Eye (tissue), 1 donor: ENCODE measurements around the gene ZNF362.
"Not testable (repeated sequence)": the region's sequence is repeated elsewhere in the genome, so short reads cannot be mapped to it uniquely, and the experiment has no call there.

Source experiments
- DNase-seq: peaks from one replicate; pipeline ENCODE4 v3.0.0-alpha.2; 2015

Gene ZNF362, protein sequence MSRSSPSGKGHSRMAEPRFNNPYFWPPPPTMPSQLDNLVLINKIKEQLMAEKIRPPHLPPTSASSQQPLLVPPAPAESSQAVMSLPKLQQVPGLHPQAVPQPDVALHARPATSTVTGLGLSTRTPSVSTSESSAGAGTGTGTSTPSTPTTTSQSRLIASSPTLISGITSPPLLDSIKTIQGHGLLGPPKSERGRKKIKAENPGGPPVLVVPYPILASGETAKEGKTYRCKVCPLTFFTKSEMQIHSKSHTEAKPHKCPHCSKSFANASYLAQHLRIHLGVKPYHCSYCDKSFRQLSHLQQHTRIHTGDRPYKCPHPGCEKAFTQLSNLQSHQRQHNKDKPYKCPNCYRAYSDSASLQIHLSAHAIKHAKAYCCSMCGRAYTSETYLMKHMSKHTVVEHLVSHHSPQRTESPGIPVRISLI

GRCh38 chr1:33256471-33257206 is at the start of gene ZNF362:
TSS of gene ZNF362 (plus strand) at chr1:33256492. CDS start at chr1:33270575, 14,083 bp downstream.
- peak; percentile 83 for DNase-seq

- DNase-seq = no peak
Measured at GRCh38 chr1:33211972-33212371, 44.3 kb upstream of the ZNF362 start.

GRCh38 chr1:33219886-33220661 is 36.2 kb upstream of the ZNF362 start:
- no peak for DNase-seq

DNA sequence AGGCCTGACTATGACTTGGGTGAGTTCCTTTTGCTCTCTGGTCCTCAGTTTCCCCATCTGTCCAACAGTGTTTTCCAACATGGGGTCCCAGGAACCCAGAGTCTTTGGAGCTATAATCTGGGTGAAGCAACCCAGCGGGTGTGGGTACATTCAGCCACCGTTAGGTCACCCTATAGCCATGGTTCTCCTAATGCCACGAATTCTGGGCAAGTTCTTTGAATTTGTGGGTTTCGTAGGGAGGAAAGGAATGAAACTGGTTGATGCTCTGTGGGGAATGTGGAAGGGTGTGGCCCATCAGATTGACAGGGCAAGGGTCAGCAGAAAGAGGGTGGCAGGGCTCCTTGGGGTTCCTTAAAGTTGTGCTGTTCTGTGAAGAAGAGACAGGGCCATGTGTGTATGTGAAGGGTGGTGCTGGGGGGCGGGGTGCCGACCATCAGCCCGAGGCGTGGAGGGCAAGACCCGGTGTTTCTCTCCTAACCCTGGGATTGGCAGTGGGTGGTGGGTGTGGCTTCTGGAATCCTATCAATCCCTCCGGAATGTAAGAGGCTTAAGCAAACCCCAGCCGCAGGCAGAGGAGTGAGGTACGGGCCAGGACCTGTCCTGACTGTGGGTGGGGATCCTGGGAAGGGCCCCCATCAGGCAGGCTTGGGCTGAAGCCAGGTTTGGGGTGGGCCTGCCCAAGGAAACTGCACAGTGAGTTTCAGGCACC is 35.5 kb upstream of the ZNF362 start:
- peak; percentile 38 for DNase-seq

DNA sequence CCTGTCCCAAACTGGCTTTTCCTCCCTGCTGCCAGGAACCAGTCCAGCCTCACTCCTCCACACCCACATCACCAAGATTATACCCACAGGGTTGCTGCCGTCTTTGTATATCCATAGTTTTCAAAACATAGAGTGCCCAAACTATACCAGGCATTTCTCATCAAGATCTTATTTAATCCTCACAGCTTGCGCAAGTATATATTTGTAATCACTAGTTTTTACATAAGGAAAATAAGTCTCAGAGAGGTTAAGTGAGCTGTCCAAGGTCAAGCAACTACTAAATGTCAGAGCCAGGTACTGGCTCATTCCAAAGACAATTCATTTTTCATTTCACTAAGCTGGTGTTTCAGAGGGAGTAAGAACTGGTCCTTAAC is 34.9 kb upstream of the ZNF362 start:
- no peak for DNase-seq

- no peak for DNase-seq
Measured at GRCh38 chr1:33222381-33222780, 33.9 kb upstream of the ZNF362 start.

DNA sequence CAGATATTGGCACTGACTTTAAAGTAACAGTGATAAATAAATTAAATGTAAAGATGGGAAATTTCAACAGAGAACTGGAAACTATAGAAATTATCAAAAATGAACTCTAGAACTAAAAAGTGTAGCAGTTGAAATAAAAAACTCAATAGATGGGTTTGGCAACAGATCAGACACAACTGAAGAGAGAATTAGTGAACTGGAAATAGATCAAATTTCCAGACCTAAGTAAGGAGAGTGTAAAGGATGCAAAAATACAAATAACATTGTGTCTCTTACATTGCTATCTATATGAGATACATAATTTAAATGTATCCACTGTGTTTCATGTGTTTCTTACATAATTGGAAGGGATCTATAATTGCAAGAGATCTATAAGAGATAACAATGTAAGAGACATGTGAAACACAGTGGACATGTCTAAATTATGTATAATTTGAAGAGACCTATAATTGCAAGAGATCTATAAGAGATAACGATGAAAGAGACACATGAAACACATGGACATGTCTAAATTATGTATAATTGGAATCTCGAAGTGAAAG is 32.1 kb upstream of the ZNF362 start:
- no peak for DNase-seq

DNA sequence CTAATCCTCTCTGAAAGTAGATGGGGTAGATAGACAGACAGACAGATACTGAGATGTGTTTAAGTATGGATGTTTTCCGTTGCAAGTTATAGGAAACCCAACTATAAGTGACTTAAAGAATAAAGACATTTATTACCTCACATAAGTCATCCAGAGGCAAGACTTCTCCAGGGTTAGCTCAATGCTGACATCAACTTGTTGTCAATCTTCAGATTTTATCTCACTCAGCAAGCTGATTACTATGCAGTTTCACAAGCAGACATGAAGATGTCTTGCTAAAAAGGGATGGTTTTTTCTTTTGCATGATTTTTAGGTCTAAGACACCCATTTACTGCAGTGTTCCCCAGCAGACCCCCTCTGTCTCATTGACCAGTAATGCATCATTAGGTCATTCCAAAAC is 30.7 kb upstream of the ZNF362 start:
- DNase-seq = no peak

GRCh38 chr1:33228935-33229487 is 27.3 kb upstream of the ZNF362 start:
- DNase-seq = peak; percentile 50

DNA sequence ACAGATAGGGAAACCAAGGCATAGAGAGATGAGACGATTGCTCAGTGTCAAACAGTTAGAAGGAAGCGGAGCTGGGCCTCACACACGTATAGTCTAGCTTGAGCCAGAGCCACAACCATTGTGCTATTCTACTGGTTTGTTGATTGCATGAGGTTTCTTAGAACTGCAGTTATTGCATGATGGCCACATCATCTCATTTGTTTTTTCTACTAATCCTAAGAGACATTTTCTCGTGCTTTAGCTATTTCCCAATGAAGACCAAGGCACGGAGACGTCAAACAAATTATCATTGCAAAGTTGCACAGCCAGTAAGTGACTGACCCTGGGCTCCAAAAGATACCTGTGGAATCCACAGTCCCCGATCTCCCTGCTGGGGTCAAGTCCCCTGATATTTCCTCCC is 25.1 kb upstream of the ZNF362 start:
- no peak for DNase-seq

DNA sequence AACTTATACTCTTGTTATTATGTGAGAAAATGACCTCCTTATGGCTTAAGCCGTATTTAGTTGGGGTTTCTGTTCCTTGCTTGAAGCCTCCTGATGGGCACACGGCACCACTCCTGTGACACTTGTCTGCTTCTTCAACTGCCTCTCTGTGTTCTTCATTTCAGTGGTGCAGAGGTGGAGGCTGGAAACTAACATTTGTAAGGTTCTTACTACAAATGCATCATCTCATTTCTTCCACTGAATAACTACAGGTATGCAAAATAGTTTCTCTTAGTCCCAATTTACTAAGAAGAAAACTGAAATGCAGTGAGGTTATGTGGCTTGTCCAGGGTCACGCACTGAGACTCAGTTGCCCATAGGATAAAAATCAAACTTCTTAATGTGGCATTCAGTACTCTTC is 23.6 kb upstream of the ZNF362 start:
- no peak for DNase-seq

DNA sequence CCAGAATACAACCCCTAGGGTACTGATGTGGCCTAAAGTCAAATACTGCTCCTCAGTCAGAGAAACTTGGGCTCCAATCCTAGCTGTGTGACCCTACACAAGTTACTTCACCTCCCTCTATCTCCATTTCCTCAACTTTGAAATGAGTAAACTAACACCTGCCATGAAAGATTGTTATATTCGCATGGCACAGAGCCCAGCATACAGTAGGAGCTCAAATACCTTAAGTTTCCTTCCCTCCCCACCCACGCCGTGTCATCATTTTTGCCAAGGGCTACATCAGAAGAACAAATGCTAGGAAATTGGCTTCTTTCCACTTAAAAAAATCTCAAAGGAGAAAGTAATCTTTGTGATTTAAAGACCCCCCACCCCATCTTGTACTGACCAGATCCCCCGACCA is 22.2 kb upstream of the ZNF362 start:
- no peak for DNase-seq

GRCh38 chr1:33234588-33234990 is 21.7 kb upstream of the ZNF362 start:
- DNase-seq = peak; percentile 47

- no peak for DNase-seq
Measured at GRCh38 chr1:33235521-33235920, 20.8 kb upstream of the ZNF362 start.

- DNase-seq = no peak
Measured at GRCh38 chr1:33236498-33236897, 19.8 kb upstream of the ZNF362 start.

GRCh38 chr1:33237579-33237978 is 18.7 kb upstream of the ZNF362 start:
- DNase-seq = no peak

DNA sequence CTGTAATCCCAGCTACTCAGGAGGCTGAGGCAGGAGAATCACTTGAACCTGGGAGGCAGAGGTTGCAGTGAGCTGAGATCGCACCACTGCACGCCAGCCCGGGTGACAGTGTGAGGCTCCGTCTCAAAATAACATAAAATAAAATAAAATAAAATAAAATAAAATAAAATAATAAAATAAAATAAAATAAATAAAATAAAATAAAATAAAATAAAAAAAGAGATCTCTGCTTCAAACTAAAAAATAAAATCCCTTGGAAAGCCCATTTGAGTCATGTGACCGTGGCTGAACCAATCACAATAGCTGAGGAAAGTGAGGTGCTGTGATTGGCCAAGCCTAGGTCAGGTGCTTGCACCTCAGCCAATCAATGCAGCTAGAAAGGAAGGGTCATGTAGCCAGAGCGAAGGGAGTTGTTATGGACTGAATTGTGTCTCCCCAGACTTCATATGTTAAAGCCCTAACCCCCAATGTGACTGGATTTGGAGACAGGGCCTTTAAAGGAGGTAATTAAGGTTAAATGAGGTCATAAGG is 18.0 kb upstream of the ZNF362 start:
- DNase-seq = not testable (repeated sequence)

- DNase-seq = not testable (repeated sequence)
Measured at GRCh38 chr1:33239410-33239809, 16.9 kb upstream of the ZNF362 start.

GRCh38 chr1:33241866-33242265 is 14.4 kb upstream of the ZNF362 start:
- no peak for DNase-seq

DNA sequence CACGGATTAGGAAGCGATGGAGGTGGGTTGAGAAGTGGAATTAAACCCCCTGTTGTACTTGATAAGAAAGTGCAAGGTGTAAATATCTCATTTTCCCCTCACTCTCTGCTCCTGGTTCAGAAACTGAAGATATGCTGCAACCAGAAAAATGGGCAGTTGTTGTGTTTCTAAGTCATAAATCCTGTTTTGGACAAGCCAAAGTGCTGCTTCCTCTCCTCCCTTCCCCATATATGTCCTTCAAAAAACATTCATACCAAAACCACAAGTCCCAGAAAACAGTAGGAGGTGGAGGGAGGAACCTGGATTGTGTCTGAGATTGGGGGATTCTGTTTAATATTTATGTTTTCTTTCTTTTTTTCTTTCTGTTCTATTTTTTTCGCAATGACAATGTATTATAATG is 13.6 kb upstream of the ZNF362 start:
- DNase-seq = no peak

DNA sequence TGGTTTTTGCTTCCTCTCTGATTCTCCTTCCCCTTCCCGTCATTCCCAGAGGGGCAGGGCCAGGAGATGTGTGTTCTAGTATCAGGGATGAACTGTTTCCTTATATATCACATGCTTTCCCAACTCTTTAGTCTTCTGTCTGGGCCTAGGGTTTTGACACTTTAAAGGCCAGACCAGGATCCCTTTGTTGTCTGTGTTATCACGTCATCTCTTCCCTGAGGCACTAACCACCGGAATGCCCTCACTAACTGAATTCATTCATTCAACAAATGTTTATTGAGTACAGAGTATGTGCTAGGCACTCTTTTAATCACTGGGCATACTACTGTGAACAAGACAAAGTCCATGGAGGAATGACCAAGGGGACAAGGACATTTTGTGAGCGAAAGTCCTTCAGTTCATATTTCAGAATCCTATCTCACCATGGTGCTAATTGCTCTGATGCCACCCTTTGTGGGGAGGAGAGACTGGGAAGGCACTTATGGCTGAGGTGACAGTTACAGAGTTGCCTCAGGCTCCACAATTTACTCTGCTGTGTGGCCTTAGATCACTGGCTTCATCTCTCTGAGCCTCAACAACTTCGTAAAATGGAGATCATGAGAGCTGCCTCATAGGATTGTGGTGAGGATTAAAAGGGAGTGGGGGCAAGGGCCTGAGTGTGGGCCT is 12.0 kb upstream of the ZNF362 start:
- no peak for DNase-seq
